Mucosa of stomach (tissue), 1 donor: ENCODE data around the gene EPHB6.

Experiments
- H3K27me3 ChIP-seq: one replicate; pipeline ENCODE4 v1.7.0; 2013; ENCODE audit warnings: mild to moderate bottlenecking, low read length; ENCODE audit not compliant: control insufficient read depth, insufficient read depth
- H3K36me3 ChIP-seq: one replicate; pipeline ENCODE4 v1.7.0; 2013; ENCODE audit warnings: low read length; ENCODE audit not compliant: control insufficient read depth, insufficient read depth
- H3K4me1 ChIP-seq: one replicate; pipeline ENCODE4 v1.7.0; 2013; ENCODE audit warnings: mild to moderate bottlenecking, low read length; ENCODE audit not compliant: control insufficient read depth, insufficient read depth
- H3K4me3 ChIP-seq: one replicate; pipeline ENCODE4 v1.7.0; 2013; ENCODE audit warnings: low read length
- H3K9ac ChIP-seq: one replicate; pipeline ENCODE4 v1.7.0; 2013; ENCODE audit warnings: mild to moderate bottlenecking, low read length, moderate library complexity
- H3K9me3 ChIP-seq: one replicate; pipeline ENCODE4 v1.7.0; 2013; ENCODE audit warnings: mild to moderate bottlenecking, low read length, moderate library complexity; ENCODE audit not compliant: control insufficient read depth
- donor health status: Pancreatic carcinoma.

EPHB6 gene

DNA sequence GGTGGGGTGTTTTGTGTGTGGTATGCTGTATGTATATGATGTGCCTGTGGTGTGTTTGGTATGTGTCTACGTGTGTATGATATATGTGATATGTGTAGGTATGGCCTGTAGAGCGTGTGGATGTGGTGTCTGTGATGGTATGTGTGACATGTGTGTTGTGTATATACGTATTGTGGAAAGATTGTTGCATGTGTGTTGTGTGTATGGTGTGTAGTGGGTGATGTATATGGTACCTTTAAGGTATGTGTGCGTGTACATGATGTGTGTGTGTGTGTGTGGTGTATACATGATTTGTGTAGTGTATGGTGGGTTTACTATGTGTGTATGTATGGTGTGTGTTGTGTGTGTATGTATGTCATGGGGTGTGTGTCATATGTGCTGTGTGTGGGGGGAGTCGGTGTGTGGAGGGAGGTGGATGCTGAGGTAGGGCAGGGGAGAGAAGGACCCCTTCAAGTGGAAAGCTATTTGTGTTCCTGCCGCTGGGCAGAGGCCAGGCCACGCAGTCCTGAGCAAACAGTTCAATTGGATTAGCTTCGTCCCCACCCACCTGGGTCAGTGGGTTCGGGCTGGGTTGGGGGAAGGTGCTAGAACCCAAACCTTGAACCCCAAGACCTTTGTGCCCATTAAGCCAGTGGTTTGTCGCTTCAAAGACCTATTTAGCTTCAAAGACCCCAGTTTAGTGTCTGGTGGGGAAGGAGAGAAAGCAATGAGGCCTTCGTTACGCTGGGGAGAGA, 32.6 kb downstream of the EPHB6 start:
- no peak overlapping the region for H3K4me3 ChIP-seq
- no peak overlapping the region for H3K9ac ChIP-seq
- H3K9me3 ChIP-seq, result no peaks in the 10 kb centered on the region
- peaks cover 5% of the 10 kb centered on the region for H3K27me3 ChIP-seq
- peaks cover 10% of the 10 kb centered on the region for H3K4me1 ChIP-seq
- H3K36me3 ChIP-seq, result no peaks in the 10 kb centered on the region

DNA sequence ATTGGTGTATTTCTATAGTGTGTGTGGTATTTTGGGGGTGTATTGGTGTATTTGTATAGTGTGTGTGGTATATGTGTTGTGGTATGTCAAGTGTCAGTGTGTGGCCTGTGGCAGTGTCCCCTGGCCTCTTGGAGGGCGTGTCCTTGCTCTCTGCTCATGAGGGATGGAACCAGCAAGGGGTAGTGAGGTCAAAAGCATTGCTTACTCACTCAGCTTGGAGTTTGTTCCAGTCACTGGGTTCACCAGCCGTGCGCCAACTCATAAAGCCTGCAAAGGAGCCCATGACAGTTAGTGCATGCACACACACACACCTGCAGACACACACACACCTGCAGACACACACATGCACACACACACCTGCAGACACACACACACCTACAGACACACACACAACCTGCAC, 34.9 kb downstream of the EPHB6 start:
- Histone ChIP-seq H3K36me3 (no peaks in the 10 kb centered on the region), H3K27me3 (no peaks in the 10 kb centered on the region), H3K4me3 (no peak overlapping the region), H3K4me1 (peaks cover 10% of the 10 kb centered on the region), H3K9me3 (no peaks in the 10 kb centered on the region), H3K9ac (no peak overlapping the region)

DNA sequence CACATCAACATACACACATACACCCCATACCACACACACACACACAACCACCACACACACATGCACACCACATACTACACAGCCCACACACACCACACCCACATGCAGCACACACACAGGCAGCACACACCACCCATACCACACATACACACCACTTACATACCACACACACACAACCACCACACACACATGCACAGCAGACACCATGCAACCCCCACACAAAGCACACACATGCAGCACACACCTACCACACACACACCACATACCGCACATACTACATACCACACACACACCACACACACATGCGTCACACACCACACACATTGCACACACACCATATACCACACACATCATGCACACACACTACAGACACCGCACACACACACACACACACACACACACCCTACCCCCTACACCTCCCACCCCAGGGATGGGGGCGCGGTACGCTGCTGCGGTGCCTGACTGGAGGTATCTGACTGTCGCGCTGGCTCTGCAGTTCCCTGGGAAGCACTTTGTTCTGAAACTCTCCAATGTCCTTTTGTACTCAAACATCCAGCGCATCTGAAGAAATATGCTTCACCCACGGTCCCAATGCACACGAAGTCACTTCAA, 36.1 kb downstream of the EPHB6 start:
- Histone ChIP-seq H3K27me3 (no peaks in the 10 kb centered on the region), H3K36me3 (no peaks in the 10 kb centered on the region), H3K4me3 (no peak overlapping the region), H3K4me1 (peaks cover under 1% of the 10 kb centered on the region), H3K9me3 (no peaks in the 10 kb centered on the region), H3K9ac (no peak overlapping the region)

DNA sequence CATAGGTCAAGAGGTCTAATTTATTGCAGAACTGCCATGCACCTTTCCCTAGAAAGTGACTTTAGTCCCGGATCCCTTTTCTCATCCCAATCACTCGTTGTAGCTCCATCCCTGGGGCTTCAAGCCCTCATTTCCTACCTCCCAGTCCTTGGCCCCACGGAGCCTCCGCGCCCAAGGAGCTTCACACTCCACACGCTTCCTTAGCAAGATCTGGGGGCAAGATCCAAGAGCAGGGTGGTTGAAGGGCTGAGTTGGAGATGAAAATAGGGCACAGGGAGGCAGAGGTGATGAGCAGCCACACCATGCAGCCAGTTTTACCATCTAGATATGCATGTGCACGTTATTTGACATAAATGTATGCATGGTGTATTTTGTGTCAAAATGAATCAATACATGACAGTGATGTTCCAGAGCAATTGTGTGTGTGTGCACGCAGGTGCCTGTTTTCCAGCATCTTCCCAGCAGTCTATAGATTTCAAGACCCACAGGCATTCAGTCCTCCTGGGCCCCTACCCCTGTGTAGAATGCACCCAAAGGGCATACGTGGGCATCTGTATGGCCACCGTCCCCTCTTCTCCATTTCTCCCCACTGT, 36.7 kb downstream of the EPHB6 start:
- no peaks in the 10 kb centered on the region for H3K9me3 ChIP-seq
- no peaks in the 10 kb centered on the region for H3K36me3 ChIP-seq
- H3K4me1 ChIP-seq, result no peaks in the 10 kb centered on the region
- H3K4me3 ChIP-seq, result no peak overlapping the region
- H3K9ac ChIP-seq, result no peak overlapping the region
- peaks cover 3% of the 10 kb centered on the region for H3K27me3 ChIP-seq

DNA sequence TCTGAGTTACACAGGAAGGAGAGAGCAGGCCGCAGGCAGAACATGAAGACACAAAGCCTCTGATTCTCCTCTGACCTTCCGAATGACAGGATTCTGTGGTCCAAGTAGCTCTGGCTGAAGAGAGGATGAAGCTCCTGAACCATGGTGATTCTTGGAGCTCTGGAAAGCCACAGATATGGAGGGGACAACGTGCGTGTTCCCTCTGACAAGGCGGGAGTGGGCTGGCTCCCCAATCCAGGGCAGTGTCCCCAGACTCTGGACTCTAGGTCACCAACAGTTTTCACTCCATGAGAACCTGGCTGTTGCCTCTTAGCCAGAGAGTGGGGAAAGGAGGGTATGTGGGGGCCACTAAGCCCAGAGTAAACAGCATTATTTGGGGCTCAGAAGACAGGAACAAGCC, 38.1 kb downstream of the EPHB6 start:
- no peak overlapping the region for H3K4me3 ChIP-seq
- no peaks in the 10 kb centered on the region for H3K4me1 ChIP-seq
- H3K27me3 ChIP-seq, result peaks cover 3% of the 10 kb centered on the region
- no peaks in the 10 kb centered on the region for H3K9me3 ChIP-seq
- no peak overlapping the region for H3K9ac ChIP-seq
- no peaks in the 10 kb centered on the region for H3K36me3 ChIP-seq

DNA sequence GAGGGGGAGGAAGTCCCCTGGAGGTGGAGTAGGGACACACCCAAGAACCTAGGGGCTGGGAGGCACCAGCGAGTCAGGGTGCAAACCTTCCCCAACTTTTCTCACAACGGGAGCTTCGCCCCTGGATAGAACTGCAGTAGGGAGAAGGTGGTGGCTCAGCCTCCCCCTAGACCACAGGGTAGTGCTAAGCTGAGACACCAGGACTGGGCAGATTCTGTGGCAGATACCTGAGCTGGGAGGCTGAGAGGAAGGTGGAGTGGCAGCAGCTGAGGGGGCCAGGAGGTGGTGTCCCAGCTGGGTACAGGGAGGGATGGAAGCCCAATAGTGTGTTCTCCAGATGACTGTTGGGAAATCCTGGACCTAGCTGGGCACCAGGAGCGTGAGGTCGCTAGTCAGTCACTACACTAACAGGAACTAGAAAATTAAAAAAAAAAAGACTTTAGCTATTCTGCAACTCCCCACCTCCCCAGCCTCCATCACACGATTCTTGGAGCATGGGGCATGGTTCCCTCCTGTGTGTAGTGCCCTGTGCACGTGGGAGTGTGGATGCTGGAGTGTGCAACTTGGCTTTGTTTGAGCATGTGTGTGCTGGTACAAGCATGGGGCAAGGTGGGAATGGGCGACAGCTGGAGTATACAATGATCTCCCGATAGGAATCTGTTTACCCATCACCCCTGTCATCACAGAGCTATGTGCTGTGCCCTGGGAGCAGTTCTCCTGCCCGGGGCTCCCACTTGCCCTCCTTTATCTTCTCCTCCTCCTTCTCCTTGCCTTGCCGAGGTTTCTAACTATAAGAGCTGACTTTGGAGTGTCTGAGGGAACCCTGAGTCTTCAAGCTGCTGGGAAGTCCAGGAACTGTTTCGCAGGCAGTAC, 39.5 kb downstream of the EPHB6 start:
- Histone ChIP-seq H3K27me3 (peaks cover 3% of the 10 kb centered on the region), H3K36me3 (no peaks in the 10 kb centered on the region), H3K4me1 (peaks cover 7% of the 10 kb centered on the region), H3K9ac (no peak overlapping the region), H3K4me3 (no peak overlapping the region), H3K9me3 (no peaks in the 10 kb centered on the region)

DNA sequence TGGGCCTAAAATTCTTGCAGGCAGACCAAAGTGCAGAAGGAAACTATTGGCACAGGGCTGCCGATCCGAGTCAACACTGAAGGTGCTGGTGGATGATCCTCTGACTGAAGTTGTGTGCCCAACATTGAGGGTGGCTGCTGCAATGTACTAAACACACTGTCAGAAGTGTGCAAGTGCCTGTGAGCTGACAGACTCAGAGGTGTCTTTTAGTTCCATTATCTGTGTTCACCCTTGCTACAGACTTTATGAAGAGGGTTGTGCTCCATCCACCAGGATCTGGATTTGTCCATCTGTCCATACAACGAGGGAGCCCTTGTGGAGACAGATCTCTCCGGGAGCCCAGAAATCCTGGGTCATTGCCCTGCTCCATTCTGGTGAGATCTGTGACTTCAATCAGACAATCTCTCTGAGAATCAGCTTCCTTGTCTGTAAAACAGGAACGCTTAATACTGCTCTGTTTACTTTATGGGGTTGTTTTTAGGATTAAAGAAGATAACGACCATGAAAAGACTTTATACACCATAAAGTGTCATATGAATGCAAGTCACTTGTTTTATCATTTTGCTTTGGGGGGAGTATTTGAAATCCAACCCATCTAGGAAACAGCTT, 40.2 kb downstream of the EPHB6 start:
- Histone ChIP-seq H3K27me3 (peaks cover 3% of the 10 kb centered on the region), H3K4me3 (no peak overlapping the region), H3K9me3 (no peaks in the 10 kb centered on the region), H3K36me3 (no peaks in the 10 kb centered on the region), H3K4me1 (peaks cover 7% of the 10 kb centered on the region), H3K9ac (no peak overlapping the region)

DNA sequence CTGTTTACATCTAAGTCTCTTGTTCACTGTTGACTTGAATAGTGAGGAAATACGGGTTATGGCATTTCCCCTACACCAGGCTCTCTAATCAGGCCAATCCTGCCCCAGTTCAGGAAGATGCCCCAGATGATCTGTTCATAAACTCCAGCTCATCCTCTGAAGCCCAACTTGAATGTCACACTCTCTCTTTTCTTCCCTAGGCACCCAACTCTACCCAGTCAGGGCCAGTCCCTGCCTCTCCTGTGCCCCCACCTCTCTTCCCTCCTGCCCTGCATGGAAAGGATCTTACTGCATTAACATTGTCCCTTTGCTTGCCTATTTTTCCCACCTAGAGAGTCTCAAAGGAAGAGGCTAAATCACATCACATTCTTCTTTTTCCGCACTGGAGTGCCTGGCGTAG, 41.3 kb downstream of the EPHB6 start:
- Histone ChIP-seq H3K4me3 (no peak overlapping the region), H3K36me3 (no peaks in the 10 kb centered on the region), H3K9me3 (no peaks in the 10 kb centered on the region), H3K4me1 (peaks cover 7% of the 10 kb centered on the region), H3K27me3 (peaks cover 3% of the 10 kb centered on the region), H3K9ac (no peak overlapping the region)

DNA sequence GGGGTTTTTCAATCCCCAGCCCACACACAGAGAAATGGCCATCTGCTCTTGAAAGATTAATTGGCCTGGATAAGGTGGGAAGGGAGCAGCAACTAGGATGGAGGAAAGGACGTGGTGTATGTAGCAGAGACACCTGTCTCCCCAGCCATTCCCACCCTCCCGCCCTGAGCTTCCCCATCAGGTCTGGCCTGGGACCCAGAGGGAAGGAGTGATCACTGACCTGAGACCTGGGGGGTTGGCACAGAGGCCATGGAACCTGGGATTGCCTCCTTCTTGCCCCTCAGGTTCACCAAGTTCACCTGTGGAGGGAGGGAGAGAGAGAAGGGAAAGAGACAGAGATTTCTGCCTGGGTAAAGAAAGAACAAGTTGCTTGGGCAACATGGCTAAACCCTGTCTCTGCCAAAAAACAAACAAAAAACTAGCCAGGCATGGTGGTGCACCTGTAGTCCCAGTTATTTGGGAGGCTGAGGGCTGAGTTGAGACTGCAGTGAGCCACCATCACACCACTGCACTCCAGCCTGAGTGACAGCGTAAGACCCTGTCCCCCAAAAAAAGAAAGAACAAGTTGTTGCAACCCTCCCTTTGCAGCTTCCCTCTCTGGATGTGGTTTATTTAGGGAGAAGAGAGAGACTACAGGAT, 42.0 kb downstream of the EPHB6 start:
- no peak overlapping the region for H3K4me3 ChIP-seq
- H3K9ac ChIP-seq, result no peak overlapping the region
- H3K4me1 ChIP-seq, result peaks cover 7% of the 10 kb centered on the region
- no peaks in the 10 kb centered on the region for H3K36me3 ChIP-seq
- no peaks in the 10 kb centered on the region for H3K9me3 ChIP-seq
- H3K27me3 ChIP-seq, result peaks cover 3% of the 10 kb centered on the region

DNA sequence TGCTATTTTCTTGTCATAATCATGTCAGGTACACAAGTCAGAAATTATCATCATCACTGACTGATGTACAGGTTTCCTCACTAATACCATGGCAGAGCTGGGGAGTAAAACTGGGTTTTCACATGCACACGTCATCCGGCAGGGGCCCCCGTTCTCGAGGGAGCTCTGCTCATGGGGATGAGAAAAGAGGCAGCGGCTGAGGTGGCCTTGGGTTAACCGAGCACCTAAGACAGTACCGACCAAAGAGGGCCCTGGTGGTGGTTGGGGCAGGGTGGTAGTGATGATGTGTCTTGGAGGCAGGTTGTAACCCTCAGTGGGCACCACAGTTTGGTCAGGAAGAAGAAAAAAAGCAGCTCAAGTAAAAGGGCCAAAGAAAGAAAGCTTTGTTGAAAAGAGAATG, 42.8 kb downstream of the EPHB6 start:
- peaks cover 3% of the 10 kb centered on the region for H3K27me3 ChIP-seq
- peaks cover 7% of the 10 kb centered on the region for H3K4me1 ChIP-seq
- no peak overlapping the region for H3K4me3 ChIP-seq

DNA sequence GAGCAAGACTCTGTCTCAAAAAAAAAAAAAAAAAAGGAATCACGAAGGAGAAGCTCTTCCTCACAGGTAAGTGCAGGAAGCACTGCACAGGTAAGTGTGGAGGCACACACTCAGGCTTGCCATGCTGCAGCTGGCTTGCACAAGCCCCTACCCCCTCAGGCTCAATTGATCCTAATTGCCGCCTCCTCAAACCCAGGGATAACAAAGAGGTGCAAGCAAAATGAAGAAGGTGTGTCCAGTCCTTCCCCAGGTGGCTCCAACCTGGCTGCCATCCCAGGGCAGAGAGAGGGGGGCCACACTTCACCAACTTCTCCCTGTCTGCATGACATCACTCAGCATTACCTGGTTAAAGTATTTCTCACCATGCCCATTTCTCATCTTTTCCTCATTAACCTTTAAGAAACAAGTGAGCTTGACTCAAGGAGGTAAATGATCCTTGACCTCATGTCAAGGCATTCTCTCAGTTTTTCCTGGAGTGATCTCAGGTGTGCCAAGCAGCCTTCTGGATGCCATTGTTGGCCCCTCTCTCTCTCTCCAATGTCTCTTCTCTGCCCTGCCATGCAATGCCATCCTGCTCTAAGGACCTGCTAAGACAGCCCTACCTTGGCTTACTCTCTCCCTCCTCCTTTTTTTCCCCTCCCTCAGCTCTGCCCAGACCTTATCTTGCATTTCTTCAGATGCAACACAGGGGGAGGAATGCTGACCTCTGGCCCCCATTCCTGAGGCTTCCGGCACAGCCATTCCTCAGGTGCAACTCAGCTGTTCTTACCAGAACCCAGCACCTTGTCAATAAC, 43.7 kb downstream of the EPHB6 start:
- peaks cover 7% of the 10 kb centered on the region for H3K4me1 ChIP-seq
- no peaks in the 10 kb centered on the region for H3K36me3 ChIP-seq
- H3K9me3 ChIP-seq, result no peaks in the 10 kb centered on the region
- no peak overlapping the region for H3K9ac ChIP-seq
- no peak overlapping the region for H3K4me3 ChIP-seq
- H3K27me3 ChIP-seq, result peaks cover 3% of the 10 kb centered on the region

More for the DNA sequence above, 42.8 kb downstream of the EPHB6 start:
- no peaks in the 10 kb centered on the region for H3K9me3 ChIP-seq
- H3K9ac ChIP-seq, result no peak overlapping the region
- H3K36me3 ChIP-seq, result no peaks in the 10 kb centered on the region
